Activated naive CD4-positive, alpha-beta T cell treated with anti-CD3 and anti-CD28 coated beads, Interleukin-2, amount 50 U/mL, for 72 hours (primary cell): ENCODE measurements around the gene DYNC1I1. TPM values are rescaled to one million over a fixed set of nuclear protein-coding genes. Genes with fewer than 3 reads are reported as not detected.

ENCODE experiments used
- ATAC-seq, 2 donors: fragments of 150-1000 bp; cut with Tn5 transposase; 2 replicates each; pipeline ENCODE4 v1.10.0; 2021; ENCODE audit warnings: mild to moderate bottlenecking in 2 of 2, moderate library complexity in 2 of 2
- DNase-seq, 2 donors: peaks; one replicate each; pipeline ENCODE4 v3.0.0; 2021 to 2022; ENCODE audit warnings: low spot score in 2 of 2
- H3K27ac Mint-ChIP-seq, 2 donors: one replicate each; pipeline ENCODE4 v1.8.0; 2022; ENCODE audit warnings: mild to moderate bottlenecking in 2 of 2, mixed read lengths in 2 of 2
- H3K36me3 Mint-ChIP-seq, 2 donors: one replicate each; pipeline ENCODE4 v1.8.0; 2022; ENCODE audit warnings: mixed read lengths in 2 of 2
- H3K9me3 Mint-ChIP-seq, 2 donors: one replicate each; pipeline ENCODE4 v1.8.0; 2022; ENCODE audit warnings: mixed read lengths in 2 of 2
- total RNA-seq, 2 donors: library from RNA; stranded (reverse); gene quantifications; one replicate each; pipeline ENCODE4 v1.2.3, GENCODE V29; 2022

DYNC1I1 gene
- total RNA-seq, 2 donors from 2014 or later, result not detected

DNA sequence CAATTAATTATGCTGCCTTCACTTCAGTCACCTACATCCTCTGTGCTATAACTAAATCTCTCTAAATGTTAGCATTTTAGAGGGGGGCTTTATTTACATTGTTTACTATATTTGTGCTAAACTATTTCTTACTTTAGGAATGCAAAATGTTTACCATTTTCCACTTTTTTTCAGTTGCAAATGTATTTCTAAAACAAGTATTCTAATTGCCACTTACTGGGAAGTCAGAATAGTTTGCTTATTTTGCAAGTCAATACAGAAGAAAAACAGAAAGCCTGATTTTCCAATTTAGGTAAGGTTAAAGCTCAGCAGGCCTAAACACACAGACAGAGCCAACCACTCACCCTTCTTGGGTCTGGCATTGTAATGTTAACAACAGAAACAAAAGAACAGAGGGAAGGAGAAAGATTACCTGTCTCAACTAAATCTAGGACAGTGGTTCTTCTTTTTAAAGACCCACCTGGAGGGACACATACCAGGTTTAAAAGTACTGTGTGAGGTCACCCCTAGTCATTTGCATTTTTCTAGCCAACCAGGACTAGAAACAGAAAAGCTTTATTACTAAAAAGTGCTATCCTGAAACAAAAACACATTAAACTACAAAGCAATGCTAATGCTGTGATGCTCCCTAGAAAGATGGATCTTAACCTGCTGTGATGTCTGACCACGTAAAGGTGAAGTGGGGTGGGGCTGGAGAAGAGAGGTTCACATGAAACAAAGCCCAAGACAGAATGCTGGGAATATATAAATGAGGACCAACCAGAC lies 371.3 kb downstream of the DYNC1I1 start:
- H3K27ac Mint-ChIP-seq, result no peak overlapping the region
- ATAC-seq (no peak), DNase-seq (no peak)
- no peaks in the 10 kb centered on the region for H3K9me3 Mint-ChIP-seq
- peaks cover 0 to 7% of the 10 kb centered on the region in 2 donors for H3K36me3 Mint-ChIP-seq

DNA sequence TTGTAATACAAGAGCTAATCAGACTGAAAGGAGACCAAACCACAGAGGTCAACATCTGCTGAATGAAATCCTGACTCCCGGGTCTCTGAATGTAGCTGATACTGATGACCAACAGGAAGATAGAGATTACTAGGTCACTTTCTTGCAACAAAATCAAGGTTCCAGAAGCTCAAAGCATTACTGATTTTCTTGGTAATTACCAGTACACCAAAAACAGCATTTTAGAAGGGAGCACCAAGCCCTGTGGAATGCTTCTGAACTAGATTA lies 371.8 kb downstream of the DYNC1I1 start:
- DNase-seq, result no peak
- ATAC-seq, result no peak
- Mint-ChIP-seq H3K27ac (no peak overlapping the region), H3K36me3 (peaks cover 0 to 7% of the 10 kb centered on the region in 2 donors), H3K9me3 (no peaks in the 10 kb centered on the region)

Other genes starting within 250 kb of the DYNC1I1 start
- not detected for gene PDK4, start 176.0 kb upstream of the DYNC1I1 start, total RNA-seq